Superior temporal gyrus (tissue), 1 donor: ENCODE results near the gene PGM2.
"Not testable (repeated sequence)": the region's sequence is repeated elsewhere in the genome, so short reads cannot be mapped to it uniquely, and the experiment has no call there.

Experiments used
- DNase-seq: peaks from one replicate; pipeline ENCODE4 v3.0.0-alpha.2; 2016; ENCODE audit errors: extremely low spot score

Gene PGM2

DNA sequence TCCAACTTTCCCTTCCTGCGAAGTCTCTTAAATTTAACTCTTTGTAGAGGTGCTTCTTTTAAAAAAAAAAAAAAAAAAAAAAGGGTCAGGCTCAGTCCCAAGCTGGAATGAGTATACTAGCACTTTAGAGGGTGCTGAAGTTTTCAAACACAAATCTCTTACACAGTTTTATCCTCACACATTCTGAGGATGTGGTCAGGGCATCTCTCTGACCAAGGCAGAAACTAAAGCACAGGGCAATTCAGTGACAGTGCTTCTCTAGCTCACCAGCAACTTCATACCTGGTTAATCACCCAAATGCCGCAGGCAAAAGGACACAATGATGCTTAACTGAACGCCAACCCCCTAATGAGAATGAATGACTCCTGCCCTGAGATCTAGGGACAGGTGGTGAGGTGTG, 9.8 kb upstream of the PGM2 start:
- DNase-seq, result no peak

DNA sequence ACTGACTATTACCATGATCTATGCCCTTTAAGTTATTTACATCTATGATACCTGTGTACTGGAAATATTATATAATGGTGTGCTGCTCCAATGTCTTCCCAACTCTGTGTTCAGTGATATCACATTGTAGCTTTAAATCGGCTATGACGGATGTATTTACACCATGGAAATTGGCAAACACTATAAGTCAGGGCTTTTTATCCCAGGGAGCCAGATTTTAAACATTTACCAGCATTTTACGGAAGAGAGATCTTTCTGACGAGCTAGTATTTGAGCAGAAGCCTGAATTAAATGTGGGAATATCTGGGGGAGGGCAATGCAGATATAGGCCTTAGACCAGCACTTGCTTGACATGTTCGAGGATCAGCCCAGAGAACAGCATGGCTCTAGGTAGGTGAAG, 7.7 kb upstream of the PGM2 start:
- no peak for DNase-seq

DNA sequence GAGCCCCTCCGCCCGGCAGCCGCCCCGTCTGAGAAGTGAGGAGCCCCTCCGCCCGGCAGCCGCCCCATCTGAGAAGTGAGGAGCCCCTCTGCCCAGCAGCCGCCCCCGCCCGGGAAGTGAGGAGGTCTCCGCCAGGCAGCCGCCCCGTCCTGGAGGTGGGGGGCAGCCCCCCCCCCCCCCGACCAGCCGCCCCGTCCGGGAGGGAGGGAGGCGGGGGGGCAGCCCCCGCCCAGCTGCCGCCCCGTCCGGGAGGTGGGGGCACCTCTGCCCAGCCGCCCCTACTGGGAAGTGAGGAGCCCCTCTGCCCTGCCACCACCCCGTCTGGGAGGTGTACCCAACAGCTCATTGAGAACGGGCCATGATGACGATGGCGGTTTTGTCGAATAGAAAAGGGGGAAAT, 6.0 kb upstream of the PGM2 start:
- not testable (repeated sequence) for DNase-seq

DNA sequence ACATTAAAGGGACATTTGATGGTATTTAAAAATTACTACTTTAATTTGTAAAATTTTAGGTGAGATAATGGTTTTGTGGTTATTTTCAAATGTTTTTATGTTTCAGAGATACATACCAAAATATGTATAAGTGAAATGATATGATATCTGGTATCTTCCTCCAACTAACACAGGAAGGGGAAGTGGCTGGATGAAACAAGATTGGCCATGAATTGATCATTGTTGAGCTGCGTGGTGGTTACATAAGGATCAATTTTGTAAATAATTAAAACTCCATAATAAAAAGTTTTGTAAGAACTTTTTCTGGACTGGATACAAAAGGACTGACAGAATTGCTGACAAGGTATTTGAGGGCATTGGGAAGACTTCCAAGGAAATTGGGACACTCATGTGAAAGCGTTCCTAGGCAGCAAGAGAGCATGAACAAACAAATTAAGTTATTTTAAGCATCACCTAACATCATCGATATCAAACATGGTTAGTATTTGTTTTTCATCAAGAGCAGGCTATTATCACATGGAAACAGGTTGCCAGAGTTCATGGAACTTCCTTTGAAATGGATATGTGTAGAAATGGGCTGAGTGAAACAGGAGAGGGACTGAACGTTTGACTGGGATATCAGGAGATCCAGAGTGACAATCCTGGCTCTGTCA, 4.4 kb upstream of the PGM2 start:
- no peak for DNase-seq

DNA sequence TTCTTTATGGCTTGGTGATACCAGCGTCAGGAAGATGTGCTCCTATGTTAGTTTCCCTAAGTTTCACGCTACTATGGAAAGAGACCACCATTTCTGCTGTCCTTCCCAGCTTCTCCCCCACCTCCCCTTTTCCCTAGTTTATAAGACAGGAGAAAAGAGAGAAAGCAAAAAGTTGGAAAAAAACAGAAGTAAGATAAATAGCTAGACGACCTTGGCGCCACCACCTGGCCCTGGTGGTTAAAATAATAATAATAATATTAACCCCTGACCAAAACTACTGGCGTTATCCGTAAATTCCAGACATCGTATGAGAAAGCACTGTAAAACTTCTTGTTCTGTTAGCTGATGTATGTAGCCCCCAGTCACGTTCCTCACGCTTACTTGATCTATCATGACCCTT, 985 bp upstream of the PGM2 start:
- not testable (repeated sequence) for DNase-seq

DNA sequence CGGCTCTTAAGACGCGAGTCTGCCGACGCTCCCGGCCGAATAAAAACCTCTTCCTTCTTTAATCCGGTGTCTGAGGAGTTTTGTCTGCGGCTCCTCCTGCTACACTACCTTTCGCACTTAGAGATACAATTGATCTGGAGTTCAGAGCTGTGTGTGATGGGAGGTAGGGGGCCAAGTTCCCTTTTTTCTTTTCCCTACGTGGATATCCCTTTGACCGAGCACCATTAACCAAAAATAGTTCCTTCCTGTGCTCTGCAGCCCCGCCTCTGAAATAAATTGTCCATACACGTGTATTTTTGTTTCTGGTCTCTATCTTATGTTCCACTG, 555 bp upstream of the PGM2 start:
- DNase-seq, result no peak

DNA sequence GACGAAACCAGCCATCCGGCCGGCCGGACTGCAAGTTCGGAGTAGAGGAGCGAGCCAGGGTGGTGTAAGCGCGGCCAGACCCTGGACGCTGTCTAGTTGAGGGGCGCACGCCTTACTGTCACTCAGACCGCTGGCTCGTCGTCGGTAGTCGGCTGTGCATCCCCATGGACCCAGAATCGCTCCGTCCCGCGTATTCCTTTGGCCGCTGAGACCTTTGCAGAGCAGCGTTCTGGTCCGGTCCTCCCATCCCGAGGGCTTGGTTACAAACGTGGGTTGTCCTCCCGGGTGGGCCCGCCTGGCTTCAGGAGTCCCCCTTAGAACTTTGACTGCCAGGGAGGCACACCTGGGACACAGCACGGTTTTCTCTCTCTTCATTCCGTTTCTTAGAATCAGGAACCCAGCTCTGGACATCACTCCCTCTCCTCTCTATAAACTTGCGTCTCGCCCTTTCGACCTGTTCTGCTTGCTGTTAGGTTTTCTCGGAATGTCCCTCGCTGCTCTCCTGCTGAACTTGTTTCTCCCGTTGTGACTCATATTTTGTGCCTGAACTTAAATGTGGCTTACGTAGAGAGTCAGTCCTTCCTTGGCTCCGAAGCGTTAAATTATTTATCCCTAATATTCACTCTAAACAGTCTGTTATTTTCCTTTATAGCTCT, 672 bp downstream of the PGM2 start:
- DNase-seq, result no peak

DNA sequence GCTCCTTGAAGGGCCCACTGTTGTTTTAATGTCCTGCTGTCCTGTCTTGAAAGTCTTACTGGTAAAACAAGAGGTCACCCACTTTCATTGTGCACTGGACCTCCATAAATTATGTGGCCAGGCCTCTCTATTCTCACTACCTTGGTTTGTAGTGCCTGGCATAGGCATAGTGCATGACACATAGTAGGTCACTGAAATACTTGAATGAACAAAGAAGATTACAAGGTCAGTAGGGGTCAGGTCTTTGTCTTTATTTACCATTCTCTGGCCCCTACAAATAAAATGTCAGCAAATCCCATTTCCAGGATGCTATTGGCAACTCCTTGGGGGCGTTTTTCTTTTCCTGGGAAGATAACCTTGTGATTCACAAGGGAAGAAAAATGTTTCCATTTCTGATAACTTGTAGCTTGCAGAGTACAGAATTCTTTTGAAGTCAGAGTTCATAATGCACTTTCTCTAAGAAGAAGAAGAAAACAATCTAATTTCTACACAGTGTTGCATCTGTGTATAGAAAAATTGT, 1.4 kb downstream of the PGM2 start:
- DNase-seq, result no peak

DNA sequence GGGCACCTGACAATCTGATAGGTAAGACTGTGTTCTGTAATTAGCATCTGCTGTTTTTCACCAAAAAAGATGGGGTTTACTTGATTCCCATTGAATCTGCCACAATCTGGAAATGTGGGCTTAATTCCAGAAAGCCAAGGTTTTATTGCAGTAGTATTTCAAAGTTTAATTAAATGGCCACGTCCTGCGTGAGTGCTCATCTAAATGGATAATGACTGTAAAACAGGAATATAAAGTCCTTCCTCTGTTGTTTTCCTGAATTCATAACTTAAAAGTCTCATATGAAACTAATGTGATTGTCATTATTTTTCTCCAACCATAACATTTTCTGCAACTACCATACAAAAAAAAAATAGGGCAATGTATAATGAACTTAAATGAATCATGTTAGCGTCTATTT, 2.4 kb downstream of the PGM2 start:
- no peak for DNase-seq

DNA sequence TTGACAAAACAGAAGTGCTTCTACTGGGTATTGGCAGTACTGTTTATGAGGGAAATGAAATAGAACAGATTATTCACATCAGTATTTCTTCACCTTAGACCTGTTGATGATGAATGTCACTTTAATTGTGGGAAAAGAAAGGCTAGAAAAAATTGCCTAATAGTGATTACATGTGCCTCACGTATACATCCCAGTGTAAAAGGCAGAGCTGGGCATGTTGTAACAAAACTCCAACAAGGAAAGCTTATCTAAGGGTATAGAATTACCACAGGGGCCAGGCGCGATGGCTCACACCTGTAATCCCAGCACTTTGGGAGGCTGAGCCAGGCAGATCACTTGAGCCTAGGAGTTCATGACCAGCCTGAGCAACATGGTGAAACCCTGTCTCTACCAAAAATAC, 4.2 kb downstream of the PGM2 start:
- no peak for DNase-seq

DNA sequence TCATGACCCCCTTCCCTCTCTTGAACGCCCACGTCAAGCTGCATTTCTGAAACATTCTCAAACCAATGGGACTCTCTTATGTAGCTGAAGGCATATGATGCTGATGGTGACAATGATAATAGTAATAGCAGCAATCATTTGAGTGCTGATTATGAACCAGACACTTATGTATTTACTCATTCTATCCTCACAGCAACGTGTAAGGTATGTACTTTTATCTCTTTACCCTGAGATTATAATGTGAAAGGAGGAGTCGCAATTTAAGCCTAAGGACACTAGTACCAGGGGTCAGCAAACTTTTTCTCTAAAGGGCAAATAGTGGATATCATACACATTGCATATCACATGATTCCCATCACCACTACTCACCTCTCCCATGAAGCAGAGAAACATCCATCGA, 8.5 kb downstream of the PGM2 start:
- DNase-seq, result no peak

DNA sequence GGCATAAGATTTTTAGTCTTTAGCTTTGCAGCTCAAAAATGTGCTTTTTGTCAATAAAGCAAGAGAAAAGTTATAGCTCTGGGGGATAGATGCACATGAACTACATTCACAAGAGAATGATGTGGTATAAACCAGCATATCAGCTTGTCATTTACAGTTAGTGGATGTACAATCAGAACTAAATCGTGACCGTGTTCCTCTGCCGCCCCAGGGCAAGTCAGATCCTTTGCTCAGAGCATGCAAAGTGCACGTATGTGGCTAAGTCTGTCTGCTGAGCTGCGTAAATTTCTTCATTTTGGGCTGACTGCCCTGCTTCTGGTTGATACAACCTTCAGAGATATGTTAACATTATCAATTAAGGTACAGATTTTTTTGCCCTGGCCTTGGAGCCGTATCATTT, 9.3 kb downstream of the PGM2 start:
- no peak for DNase-seq

DNA sequence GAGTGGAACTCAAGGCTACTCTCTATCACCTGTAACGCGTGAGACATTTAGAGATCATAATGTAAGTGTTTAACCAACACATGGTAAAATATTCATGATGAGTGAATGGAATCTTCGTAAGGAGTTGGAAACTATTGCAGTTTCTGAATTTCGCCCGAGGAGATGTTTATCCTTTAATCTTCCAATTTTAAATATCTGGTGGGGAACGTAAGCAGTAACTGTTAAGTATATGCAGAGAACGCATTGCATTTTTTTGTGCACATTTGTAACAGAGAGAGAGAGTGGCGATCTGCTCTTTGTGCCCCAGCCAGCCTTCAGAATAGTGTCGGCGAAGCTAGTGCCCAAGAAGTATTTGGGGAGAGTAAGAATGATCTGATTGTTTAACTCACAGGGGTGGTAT, 9.8 kb downstream of the PGM2 start:
- DNase-seq, result no peak

DNA sequence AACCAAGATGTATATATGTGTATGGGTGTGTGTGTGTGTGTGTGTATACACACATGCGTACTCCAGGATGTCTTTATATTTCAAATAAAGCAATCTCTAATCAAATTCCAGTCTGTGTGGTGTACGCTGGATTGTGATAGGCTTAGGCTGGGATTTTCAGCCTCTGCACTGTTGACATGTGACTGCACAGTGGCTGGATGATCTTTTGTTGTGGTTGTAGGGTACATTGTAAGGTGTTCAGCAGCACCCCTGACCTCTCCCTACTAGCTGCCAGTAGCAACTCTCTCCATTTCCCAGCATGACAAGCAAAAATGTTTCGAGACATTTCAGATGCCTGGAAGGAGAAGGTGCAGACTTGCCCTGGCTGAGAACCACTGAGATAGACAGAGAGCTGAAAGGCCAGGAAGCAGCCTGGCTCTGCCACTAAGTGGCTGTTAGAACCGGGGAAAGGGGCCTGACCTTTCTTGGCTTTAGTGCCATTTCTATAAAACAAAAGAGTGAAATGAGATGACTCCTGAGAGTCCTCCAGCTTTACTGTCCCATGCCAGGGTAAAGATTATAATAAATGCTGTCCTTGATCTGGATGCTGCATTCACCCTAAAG, 10.5 kb downstream of the PGM2 start:
- no peak for DNase-seq

DNA sequence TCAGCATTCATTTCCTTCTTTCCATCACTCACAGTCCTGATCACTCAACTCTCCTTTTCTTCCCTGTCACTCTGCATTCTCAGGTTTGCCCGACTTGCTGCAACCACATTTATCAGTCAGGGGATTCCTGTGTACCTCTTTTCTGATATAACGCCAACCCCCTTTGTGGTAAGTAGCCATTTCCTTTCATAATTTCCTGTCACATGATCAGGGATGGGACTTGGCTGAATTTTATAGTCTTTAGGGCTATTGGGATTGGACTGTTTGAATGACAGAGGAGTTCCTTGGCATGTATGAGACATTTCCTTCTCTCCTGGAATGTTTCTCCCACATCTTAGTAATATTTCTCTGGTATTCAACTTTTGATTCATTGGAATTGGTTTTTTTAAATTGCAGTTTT, 11.0 kb downstream of the PGM2 start:
- no peak for DNase-seq

DNA sequence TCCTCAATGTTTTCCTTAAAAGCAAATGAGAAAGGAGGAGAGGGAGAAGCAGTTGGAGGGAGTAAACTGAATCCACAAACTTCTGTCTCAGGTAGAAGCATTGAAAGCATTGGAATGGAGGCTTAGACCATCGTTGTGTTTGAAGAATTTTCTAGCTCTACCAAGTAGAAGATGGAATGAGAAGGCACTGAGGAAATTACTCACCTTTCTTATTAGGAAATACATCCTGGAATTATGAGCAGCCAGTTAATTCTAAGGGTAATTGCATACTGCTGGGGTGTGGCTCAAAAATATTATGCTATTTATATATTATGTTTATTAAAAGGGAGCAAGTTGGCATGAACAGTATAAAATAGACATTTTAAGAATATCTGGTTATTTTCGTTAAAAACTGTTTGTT, 12.9 kb downstream of the PGM2 start:
- DNase-seq, result no peak

DNA sequence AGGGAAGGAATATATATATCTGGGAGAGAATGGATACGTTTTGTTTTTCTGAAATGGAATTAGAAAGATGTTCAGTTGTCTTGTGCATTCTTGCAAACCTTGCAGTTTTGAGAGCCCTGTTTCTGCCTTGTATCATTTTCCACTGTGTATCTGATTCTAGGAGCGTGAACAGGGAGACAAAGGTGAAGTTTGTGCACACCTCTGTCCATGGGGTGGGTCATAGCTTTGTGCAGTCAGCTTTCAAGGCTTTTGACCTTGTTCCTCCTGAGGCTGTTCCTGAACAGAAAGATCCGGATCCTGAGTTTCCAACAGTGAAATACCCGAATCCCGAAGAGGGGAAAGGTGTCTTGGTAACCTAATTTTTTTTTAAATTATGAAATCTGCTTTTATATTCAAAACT, 17.7 kb downstream of the PGM2 start:
- DNase-seq, result no peak

DNA sequence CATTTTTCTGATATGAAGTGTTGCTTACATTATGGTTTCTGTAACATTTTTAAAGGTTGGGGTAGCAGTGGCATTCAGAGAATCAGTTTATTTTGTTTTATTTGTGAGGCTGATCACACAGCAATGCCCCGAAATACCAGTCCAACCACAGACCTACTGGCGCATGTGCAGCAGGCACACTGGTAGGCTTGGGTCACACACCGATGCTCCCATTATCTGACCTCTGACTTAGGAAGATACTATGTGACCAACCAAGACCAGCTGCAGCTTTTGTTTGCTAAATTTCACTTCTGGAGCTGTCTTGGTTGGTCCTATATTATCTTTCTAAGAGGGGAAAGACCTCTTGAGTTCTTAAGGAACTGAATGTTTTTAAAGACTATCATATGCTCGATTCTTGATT, 18.7 kb downstream of the PGM2 start:
- DNase-seq, result no peak

DNA sequence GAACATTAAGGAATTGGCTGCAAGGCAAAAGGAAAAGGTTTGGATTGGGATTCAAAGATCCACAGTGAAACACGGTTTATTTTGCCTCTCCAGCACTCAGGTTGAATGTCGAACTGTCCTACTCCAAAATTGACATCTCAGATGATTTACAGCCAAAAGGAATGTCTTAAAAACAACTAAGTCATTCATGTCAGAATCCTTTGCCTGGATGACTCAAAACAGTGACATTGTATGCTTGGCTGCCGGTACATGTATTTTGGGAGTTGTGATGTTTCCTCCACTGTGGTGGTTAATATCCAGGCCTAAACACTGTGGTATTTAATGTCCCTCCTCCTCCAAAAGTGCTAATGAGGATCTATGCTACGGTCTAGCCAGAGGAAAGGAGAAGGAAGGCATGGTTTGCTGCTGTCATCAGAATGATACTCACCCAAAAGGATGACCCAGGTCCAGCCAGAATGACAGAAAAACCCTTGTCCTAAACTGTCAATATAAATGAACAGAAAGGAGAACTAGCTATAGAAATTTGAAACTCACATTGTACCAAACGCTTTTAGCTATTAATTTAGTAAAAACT, 20.9 kb downstream of the PGM2 start:
- DNase-seq, result no peak

DNA sequence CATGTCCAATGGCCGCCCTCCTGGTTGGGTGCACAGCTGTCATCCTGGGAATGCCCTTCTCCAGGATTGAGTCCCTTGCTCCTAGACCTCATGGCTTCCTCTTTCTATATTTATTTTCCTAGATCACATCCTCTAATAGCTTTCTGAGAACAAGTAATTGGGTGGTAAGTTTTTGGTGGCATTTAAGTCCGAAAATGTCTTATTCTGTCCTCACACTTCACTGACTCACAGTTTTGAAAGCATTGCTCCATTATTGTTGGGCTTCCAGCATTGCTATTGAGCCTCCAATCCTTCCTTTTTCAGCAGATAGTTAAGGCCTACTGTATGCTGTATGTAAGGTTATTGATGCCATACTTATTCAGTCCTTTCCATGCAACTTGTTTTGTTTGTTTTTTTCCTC, 25.9 kb downstream of the PGM2 start:
- DNase-seq, result no peak

DNA sequence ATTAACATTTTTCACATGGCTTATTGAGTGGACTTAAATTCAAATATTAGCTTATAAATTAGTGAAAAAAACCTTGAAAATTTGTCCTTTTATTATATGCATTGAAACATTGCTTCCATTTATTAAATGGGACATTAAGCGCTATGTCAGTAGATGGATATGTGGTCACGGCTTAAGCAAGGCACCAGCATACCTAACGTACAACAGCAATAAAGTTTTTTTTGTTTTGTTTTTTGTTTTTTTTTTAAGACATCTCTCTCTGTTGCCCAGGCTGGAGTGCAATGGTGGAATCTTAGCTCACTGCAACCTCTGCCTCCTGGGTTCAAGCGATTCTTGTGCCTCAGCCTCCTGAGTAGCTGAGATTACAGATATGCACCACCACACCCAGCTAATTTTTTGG, 31.6 kb downstream of the PGM2 start:
- DNase-seq, result no peak

DNA sequence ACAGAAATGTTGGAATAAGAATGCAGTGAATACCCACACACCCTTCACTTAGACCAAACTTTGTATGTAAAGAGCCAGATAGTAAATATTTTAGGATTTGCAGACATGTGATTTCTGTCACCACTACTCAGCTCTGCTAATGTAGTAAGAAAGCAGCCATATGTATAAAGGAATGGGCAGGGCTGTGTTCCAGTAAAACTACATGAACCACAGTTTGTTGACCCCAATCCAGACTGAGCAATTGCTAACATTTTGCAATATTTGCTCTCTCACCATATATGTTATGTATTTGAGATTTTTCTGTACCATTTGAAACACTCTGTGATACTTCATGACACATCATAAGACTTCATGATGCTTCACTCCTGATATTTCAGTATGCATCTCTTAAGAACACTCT, 32.4 kb downstream of the PGM2 start:
- no peak for DNase-seq

DNA sequence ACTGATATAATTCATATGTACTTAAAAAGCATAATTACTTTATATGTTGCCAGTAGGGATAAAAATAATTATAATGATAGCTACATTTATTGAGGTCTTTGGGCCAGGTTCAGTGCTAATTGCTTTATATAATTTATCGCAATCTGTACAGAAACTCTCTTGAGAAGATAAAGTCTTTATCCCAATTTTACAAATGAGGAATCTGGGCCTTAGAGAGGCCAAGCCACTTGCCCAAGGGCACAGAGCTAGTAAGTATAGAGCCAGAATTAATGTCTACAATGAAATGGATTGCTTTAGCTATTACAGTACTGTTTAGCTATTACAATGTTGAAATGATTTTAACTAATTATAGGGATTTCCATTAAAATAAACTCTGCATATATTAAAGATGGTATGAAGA, 33.8 kb downstream of the PGM2 start:
- no peak for DNase-seq
